Measurements from ENCODE around the gene ITGAX. TPM values are rescaled to one million over a fixed set of nuclear protein-coding genes. Genes with fewer than 3 reads are reported as not detected.
"Not testable (repeated sequence)": the region's sequence is repeated elsewhere in the genome, so short reads cannot be mapped to it uniquely, and the experiment has no call there.

The ITGAX gene
- not detected for polyA plus RNA-seq (2012; ENCODE audit: insufficient read depth, insufficient read length, low read depth)

DNA sequence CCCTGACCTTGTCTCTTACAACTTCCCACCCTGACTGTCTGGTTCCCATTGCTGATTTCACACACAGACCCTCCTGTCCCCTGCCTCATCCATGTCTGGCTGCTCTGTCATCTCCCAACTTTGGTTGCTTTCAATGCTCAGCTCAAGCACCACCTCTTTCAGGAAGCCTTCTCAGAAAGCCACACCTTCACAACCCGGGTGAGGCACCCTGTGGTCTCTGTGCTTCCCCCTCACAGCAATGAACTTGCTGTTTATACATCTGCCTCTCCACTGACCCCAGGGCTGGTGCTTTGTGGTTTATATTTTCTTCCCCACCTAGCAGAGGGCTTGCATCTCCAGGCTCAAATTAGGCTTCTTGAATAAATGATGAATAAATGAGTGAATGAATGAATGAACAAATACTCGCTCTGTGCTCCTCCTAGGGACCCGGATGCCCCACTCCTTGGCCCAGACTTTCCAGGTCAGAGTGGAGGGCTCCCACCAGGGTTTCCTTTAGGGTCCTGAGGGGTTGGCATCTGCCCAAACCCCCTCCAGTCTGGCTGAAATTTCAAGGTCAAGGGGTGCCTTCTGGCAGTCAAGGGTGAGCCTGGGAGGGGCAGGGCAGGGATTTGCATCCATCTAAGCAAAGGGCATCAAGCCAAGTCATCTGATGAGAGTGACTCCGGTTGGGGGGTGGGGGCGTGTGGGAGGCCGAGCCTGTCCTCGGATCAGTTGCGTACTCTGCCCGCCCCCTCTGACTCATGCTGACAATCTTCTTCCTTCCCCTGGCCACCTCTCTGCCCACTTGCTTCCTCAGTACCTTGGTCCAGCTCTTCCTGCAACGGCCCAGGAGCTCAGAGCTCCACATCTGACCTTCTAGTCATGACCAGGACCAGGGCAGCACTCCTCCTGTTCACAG, at the start of gene ITGAX:
Gene ITGAX (plus strand): TSS at position 783 of the 898 bp plus-strand sequence. CDS start 79 bp downstream, at position 862.
- no peaks in the 10 kb centered on the region; the same call in 1 of the 2 replicates for H3K9me3 ChIP-seq
- no peaks in the 10 kb centered on the region for H3K27me3 ChIP-seq
- no peak for DNase-seq
- H3K4me3 ChIP-seq (ENCODE audit: low read depth, low read length), result no peak within 1 kb of the TSS
- TF ChIP-seq CTCF (IDR thresholded peaks at IDR 0.05; ENCODE audit: low read depth, low read length), result no peak
- no peaks in the 10 kb centered on the region for H3K4me1 ChIP-seq
- no peaks in the 10 kb centered on the region for H3K36me3 ChIP-seq

- no peak for DNase-seq
- no peaks in the 10 kb centered on the region for H3K9me3 ChIP-seq
- H3K27me3 ChIP-seq, result peaks cover 10% of the 10 kb centered on the region; the same call in 1 of the 2 replicates
- H3K36me3 ChIP-seq, result no peaks in the 10 kb centered on the region
- TF ChIP-seq CTCF (IDR thresholded peaks at IDR 0.05; ENCODE audit: low read depth, low read length), result no peak
- H3K4me1 ChIP-seq, result no peaks in the 10 kb centered on the region
- no peak overlapping the region for H3K4me3 ChIP-seq (ENCODE audit: low read depth, low read length)
These were observed 49.8 kb upstream of the ITGAX start for GRCh38 chr16:31305219-31305618.

DNA sequence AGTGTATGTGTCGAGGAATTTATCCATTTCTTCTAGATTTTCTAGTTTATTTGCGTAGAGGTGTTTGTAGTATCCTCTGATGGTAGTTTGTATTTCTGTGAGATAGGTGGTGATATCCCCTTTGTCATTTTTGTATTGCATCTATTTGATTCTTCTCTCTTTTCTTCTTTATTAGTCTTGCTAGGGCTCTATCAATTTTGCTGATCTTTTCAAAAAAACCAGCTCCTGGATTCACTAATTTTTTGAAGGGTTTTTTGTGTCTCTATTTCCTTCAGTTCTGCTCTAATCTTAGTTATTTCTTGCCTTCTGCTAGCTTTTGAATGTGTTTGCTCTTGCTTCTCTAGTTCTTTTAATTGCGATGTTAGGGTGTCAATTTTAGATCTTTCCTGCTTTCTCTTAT, 46.6 kb upstream of the ITGAX start:
- H3K36me3 ChIP-seq; H3K4me1 ChIP-seq; DNase-seq; H3K9me3 ChIP-seq; H3K27me3 ChIP-seq; H3K4me3 ChIP-seq (ENCODE audit: low read depth, low read length): not testable (repeated sequence)

GRCh38 chr16:31322500-31322899, 32.5 kb upstream of the ITGAX start:
- no peaks in the 10 kb centered on the region for H3K9me3 ChIP-seq
- H3K36me3 ChIP-seq, result no peaks in the 10 kb centered on the region
- no peak for DNase-seq
- H3K4me1 ChIP-seq, result no peaks in the 10 kb centered on the region
- peaks cover 4% of the 10 kb centered on the region; the same call in 1 of the 2 replicates for H3K27me3 ChIP-seq
- H3K4me3 ChIP-seq (ENCODE audit: low read depth, low read length), result no peak overlapping the region
- no peak for TF ChIP-seq CTCF (IDR thresholded peaks at IDR 0.05; ENCODE audit: low read depth, low read length)

DNA sequence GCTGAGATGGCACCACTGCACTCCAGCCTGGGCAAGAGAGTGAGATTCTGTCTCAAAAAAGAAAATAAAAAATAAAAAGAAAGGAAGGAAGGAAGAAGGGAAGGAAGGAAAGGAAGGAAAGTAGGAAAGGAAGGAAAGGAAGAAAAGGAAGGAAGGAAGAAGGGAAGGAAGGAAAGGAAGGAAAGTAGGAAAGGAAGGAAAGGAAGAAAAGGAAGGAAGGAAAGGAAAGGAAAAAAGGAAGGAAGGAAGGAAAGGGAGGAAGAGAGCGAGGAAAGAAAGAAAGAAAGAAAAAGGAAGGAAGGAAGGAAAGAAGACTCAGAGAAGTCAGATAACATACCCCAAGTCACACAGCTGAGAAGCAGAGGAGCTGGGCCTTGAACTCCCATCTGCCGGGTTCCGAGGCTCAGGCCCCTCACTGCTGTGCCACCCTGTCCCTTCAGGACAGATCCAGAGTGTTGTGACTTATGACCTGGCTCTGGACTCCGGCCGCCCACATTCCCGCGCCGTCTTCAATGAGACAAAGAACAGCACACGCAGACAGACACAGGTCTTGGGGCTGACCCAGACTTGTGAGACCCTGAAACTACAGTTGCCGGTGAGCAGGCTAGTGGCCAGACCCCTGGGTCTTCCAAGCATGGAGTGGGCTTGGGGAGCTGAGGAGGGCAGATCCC, 30.9 kb upstream of the ITGAX start:
- Histone ChIP-seq H3K4me1 (no peaks in the 10 kb centered on the region), H3K27me3 (peaks cover 4% of the 10 kb centered on the region; the same call in 1 of the 2 replicates), H3K9me3 (no peaks in the 10 kb centered on the region), H3K36me3 (no peaks in the 10 kb centered on the region), H3K4me3 (ENCODE audit: low read depth, low read length) (no peak overlapping the region)
- TF ChIP-seq CTCF (IDR thresholded peaks at IDR 0.05; ENCODE audit: low read depth, low read length), result no peak
- no peak for DNase-seq

DNA sequence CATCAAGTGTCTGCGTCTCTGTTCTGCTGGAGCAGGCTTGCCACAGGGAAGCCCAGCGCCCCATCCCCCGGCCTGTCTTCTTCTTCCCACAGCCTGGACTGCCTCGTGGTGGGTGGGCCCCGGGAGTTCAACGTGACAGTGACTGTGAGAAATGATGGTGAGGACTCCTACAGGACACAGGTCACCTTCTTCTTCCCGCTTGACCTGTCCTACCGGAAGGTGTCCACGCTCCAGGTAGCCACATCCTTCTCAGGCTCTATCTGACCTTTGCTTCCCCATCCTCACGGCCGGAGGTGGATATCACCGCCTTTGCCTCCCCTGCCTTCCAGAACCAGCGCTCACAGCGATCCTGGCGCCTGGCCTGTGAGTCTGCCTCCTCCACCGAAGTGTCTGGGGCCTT, 29.8 kb upstream of the ITGAX start:
- DNase-seq, result no peak
- Histone ChIP-seq H3K27me3 (peaks cover 12% of the 10 kb centered on the region), H3K9me3 (no peaks in the 10 kb centered on the region), H3K36me3 (no peaks in the 10 kb centered on the region), H3K4me1 (no peaks in the 10 kb centered on the region), H3K4me3 (ENCODE audit: low read depth, low read length) (no peak overlapping the region)
- TF ChIP-seq CTCF (IDR thresholded peaks at IDR 0.05; ENCODE audit: low read depth, low read length), result no peak

Data from BE2C (cell line).